ENCODE results near the gene RPL13A.
"Not testable (repeated sequence)": the region's sequence is repeated elsewhere in the genome, so short reads cannot be mapped to it uniquely, and the experiment has no call there.

The RPL13A gene

DNA sequence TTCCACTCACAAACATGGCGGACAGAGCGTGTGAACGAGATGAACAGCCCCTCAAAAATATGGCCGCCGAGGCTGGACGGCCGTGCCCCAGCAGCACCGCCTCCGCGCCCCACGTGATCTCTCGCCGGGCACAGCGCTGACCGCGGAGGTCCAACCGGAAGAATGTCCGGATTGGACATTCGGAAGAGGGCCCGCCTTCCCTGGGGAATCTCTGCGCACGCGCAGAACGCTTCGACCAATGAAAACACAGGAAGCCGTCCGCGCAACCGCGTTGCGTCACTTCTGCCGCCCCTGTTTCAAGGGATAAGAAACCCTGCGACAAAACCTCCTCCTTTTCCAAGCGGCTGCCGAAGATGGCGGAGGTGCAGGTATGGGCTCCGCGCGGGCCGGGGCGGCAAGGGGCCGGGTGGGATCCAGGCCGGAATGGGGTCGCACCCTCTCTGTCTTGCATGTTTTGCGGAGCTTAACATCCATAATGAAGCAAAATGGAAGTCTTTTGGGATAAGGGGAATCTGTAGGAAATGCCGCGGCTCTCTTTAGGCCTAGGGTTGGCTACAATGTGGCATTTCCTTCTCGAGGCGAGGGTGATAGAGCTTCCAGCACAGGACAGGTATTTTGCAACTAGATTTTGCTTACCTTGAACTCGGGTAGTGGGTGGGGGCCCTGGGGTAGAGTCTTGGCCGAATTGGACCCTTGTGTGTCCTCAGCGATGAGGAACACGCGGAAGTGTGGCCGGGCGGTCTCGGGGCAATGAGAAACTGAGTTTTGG, at the start of gene RPL13A:
RPL13A (plus strand) TSS at position 332 of the 769 bp plus-strand sequence; CDS start at position 354, 22 bp downstream.
- peak; percentile 96 for FAIRE-seq

DNA sequence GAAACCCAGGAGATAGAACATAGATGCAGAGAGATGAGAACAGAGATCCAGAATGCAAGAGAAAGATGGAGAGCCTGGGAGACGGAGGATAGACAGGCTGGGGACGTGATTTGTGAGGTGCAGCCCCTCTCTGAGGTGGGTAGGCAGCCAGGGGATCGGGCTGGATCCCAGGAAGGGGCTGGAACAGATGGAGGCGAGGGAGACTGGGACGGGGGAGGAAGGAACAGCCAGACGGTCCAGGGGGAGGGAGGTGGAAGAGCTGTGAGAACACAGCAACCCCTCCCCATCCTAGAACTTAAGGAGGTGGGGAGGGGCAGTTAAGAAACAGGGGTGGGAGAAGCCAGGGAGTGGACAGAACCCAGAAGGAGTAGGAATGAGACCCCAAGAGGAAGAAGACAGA, 49.1 kb upstream of the RPL13A start:
- no peak for FAIRE-seq

DNA sequence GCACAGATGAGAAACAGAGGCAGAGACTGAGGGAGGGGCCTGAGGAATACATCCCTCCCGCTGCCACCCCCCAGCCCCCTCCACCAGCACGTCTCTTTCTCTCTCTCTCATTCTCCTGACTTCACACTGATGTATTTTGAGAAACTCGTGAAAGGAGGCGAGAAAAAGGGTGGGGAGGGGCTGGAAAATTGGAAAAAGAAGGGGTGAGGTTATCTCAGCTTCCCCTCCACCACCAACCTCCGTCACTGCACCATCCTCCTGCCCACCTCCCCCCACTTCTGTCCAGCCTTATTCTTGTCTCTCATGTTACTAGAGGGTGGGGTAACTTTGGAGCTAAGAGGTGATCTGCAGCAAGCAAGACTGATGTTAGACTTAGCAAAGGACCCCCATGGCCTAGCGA, 47.6 kb upstream of the RPL13A start:
- FAIRE-seq = no peak

DNA sequence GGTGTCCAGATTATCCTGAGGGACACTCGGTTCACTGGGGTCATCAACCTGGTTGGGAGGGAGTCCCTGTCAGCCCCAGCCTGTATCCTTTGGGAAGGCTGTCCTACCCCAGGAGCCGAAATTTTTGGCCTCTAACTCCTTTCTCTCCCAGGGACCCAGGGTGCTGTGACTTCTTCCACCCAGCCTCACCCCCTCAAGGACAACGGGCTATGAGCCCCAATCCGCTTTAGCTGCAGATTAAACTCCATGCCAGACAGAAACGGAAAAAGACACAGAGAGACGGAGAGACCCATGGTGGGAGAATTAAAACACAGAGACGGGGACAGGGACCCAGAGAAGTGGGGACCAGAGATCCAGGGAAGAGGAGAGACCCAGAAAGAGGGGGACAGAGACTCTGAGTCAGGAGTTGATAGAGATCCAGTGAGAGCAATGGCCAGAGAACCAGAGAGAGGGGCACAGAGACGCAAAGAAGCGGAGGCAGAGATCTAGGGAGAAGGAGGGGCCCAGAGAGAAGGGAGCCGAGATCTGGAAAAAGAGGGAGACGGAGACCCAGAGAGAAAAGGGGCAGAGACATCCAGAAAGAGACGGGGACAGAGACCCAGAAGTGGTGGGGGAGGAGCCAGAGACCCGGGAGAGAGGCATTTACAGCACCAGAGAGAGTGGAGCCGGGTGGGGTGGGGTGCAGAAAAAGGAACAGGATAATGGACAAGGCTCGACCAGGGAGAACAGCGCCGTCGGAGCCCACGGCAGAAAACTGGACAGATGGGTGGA, 46.8 kb upstream of the RPL13A start:
- FAIRE-seq = no peak

DNA sequence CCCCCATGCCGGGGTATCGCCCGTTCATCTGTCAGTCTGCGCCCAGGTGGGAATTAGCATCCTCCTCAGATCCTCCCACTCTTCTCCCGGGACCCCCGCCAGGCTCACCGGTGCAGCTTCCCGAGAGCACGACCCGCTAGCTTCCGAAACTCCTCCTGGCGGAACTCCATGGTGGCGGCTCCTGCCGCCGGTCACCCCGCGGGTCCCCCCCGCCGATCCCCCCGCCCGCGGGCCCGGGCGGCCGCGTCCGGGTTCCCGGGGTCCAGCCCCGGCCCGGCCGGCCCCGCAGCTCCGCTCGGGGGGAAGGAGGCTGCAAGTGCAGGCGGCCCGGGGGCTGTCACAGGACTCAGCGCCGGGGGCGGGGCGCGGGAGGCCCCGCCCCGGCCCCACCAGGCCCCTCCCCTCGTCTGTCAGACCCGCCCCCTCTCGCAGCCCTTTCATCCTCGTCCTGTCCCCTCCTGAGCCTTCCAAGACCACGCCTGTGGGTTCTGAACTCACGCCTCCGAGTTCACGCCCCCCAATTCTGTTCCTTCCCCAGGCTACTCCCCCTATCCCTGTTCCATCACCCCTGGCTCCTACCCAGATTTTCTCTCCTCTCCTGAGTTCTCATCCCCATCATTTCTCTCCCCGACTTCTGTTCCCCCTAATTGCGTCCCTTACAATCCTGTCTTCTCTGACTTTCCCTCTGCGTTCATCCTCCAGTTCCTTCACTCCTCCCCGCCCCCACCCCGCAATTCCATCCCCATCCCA, 46.0 kb upstream of the RPL13A start, which contains the start of gene SLC17A7:
SLC17A7 (minus strand) TSS at position 318 of the 750 bp plus-strand sequence; CDS start at position 170, 148 bp downstream.
- peak; percentile 88 for FAIRE-seq

DNA sequence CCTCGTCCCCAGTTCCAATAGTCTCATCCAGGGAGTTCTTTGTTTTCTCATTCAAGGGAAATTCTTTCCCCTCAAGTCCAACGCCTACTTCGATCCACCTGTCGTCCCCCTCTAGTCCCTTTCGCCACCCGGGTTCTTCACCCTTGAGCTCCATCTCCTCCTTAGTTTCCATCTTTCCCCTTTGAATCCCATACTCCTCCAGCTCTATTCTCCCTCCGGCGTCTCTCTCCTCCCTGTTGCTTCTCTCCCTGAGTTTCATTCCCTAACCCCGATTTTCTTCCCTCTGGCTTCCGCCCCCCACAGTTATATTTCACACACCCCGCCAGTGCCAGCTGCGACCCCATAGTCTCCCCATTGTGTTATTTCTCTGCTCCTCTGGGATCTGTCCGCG, 45.5 kb upstream of the RPL13A start:
- FAIRE-seq = no peak

DNA sequence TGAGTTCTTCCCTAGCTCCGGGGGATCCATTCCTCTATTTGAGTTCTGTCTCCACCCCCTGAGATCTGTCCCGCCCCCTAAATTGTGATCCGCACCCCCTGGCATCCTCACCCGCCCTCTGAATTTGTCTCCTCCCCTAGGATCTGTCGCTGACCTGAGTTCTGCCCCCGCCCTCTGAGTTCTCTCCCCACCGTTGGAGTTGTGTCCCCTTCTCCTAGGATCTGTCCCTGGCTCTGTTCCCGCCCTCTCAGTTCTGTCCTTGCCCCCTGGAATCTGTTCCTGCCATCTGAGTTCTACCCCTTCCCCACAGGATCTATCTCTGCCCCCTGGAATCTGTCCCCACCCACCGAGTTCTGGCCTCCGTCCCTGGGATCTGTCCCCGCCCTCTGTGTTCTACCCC, 45.1 kb upstream of the RPL13A start:
- FAIRE-seq = no peak

DNA sequence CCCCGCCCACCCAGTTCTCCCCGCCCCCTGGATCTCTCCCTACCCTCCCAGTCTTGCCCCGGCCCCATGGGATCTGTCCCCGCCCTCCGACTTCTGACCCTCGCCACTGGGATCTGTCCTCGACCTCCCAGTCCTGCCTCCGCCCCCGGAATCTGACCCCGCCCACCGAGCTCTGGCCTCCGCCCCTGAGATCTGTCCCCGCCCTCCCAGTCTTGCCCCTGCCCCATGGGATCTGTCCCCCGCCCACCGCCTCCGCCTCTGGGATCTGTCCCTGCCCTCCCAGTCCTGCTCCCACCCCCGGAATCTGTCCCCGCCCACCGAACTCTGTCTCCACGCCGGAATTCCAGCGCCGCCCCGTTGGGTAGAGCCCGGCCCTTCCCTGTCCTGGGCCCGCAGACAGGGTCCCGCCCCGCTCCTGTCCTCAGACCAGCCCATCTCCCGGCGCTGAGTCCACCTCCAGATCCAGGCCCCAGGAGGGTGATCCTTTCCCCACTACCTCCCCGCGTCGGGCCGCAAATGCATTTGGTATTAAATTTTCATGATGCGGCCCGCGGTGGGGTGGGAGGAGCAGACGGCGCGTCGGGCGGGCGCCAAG, 44.5 kb upstream of the RPL13A start:
- peak; percentile 63 for FAIRE-seq

DNA sequence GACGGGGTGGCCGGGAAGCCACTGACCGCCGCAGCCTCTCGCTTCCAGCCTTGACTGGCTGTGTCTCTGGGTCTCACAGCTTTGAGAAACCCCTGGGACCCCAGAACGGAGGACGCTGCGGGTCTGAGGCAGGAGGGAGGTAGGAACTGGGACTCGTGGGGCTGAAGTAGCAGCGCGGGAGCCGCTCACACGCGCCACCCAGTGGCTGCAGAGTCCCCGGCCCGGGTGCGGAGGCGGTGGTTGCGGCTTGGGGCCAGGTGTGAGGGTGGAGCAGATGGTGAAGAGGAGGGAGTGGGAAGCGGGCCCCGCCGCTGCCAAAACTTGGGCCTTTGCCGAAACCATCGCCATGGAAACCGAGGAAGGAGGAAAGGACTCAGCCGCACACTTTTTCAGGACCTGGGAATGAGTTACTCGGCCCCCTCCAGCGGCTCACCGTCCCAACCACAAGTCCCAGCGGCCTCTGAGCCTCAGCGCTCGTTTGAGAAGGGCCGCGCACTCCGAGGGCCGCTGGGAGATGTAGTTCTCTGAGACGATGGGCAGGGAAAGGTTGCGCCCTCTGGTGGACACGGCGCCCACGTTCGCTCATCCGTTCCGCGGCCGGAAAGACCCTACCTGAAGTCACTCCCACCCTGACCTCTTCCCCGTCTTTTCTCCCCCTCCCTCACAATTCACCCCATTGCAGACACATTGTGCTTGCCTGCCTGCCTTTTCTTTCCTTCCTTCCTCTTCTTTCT, 43.9 kb upstream of the RPL13A start:
- FAIRE-seq = peak; percentile 78

DNA sequence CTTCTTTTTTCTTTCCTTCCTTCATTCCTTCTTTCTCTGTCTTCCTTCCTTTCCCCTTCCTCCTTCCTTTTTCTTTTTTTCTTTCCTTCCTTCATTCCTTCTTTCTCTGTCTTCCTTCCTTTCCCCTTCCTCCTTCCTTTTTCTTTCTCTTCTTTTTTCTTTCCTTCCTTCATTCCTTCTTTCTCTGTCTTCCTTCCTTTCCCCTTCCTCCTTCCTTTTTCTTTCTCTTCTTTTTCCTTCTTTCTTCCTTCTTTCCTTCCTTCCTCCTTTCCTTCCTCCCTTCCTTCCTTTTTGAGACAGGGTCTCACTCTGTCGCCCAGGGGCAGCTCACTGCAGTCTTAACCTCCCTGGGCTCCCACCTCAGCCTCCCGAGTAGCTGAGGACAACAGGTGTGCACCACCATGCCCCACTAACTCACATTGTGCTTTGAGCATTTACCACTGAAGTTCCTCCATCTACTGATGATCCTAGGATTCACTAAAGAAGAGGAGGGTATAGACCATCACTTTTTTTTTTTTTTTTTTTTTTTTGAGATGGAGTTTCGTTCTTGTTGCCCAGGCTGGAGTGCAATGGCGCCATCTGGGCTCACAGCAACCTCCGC, 43.2 kb upstream of the RPL13A start:
- FAIRE-seq = not testable (repeated sequence)

DNA sequence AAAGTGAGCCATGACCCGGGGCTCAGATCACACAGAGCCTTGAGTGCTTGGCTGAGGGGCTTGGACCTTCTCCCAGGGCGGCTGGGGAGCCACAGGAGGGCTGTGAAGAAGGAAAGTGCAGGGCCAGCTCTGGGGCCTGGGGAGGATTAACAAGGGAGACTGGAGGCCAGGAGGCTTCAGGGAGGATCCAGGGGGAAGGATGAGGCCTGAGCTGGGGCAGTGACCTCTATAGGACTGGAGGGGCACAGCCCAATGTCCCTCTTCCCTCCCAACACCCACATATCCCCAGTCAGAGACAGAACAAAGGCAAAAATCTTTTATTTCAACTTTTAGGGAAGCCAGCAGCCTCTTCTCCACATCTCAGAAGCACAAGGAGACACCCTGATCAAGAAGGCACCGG, 41.4 kb upstream of the RPL13A start:
- FAIRE-seq = no peak

DNA sequence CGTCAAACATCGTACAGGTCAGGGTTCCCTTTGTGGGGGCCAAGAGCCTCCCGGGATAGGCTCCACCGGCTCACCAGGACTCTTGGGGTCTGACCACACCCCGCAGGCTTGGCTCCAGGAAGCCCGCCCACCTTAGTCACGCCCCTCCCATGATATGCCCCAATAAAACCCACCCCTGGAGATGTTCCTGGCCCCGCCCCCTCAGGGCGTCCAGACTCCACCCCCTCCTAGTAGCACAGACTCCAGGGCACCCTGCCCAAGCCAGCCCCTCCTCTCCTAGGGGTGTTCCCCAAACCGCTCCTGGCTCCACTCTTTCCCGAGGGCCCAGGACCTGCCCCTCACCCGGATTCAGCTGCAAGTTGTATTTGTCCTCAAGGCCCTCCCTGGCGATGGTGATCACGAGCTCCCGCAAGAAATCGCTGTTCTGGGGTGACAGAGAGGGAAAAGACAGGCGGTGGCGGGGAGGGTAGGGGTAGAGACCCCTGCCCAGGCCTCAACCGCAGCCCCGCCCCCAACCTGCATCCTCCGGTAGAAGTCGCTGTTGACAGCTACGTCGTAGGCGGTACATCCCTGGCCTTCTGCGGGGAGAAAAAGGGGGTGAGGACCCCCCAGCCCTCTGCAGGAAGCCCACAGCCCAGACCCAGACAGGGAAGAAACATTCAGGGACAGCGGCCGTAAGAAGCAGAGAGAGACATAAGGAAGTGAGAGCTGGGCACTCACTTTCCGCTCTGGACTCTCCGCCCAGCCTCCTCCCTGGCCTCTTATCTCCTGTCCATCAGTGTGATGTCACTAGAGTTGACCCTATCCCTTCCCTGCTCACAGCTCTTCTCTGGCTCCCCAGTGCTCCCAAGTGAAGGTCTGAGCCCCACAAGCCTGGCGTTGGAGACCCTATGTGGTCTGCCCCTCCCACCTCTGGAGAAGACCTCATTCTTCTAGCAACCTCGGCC, 39.6 kb upstream of the RPL13A start:
- FAIRE-seq = no peak

DNA sequence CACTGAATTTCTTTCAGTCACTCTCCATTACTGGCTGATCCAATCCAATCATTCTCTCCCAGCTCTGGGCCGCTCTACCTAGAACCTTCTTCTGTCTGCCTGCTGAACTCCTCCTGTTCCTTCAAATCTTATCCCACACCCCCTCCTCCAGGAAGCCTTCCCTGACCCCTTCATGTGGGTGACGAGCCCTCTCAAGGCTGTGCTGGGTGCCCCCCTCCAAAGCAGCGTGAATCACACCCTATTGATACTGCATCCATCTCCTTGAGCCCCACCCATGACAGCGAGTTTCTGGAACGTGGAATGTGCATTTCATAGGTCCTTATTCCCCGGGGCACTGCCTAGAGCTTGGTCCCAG, 39.0 kb upstream of the RPL13A start:
- FAIRE-seq = no peak

DNA sequence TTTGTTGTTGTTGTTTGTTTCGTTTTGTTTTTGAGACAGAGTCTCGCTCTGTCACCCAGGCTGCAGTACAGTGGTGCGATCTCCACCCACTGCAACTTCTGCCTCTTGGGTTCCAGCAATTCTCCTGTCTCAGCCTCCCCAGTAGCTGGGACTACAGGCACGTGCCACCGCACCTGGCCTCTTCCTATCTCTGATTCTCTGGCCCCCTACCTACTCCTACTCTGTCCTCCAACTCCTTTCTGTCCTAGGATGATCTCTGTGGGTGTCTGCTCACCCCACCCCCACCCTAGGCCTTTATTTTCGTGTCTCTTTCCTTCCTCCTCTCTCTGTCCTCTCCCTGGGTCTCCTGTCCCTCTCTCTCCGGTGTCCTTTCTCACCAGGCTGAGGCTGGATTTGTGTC, 37.0 kb upstream of the RPL13A start:
- no peak for FAIRE-seq

DNA sequence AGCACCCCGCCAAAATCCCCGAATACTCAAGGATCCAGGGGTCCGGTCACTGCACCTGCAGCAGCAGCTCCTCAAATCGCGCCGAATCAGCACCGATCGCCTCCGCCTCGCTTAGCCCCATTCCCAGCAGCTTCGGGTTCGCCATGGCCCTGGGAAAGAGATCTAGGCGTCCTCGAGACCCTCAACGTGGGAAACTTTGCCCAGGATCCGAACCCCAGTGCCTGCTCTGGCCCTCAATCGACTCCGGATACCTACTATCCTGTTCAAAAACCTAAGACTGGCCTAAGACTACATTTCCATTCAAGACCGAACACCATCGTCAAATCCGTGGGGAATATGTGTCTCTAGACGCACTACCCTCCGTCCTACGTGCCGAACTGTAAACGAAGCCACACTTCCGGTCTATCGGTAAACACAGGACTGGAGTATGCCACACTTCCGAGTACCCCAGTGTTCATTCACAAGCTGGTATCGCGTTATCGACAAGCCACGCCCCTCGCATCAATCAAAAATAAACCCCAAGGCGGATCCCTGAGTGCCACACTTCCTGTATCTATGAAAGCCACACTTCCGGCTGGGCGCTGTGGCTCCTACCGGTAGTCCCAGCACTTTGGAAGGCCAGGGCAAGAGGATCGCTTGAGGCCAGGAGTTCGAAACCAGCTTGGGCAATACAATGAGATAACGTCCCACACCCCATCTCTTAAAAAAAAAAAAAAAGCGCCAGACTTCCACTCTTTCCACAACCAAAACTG, 35.8 kb upstream of the RPL13A start, which contains the start of gene PIH1D1:
PIH1D1 (minus strand) TSS at position 385 of the 752 bp plus-strand sequence; CDS start at position 145, 240 bp downstream.
- FAIRE-seq = peak; percentile 93

DNA sequence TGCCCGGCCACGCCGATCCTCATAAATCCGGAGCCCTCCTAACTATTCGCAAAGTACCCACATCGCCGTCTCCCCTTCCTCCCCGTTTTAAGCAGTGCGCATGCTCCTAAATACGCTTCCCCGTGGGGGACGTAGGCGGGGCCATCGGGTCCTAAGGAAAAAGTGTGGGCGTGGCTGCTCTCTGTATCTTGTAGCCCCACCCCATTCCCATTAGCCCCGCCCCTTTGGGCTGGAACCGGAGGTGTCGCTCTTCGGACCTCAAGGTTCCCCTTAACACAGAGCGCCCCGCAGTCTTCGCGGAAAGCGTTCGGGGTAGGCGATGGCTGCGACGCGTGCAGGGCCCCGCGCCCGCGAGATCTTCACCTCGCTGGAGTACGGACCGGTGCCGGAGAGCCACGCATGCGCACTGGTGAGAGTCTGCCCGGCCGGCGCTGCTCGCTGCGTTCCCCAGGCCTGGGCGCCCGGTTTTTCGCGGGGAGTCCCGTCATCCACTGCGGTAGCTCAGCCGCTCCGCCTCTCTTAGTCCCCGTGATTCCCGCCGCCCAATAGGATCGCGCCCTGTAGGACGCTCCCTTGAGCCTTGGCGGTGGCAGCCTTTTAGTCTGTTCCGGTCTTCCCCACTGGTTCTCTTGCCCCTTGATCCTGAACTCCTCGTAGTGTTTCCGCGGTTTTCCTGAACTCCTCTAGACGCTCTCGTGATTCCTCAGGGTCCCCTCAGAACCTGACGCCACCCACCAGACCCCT, 34.2 kb upstream of the RPL13A start, which contains the start of gene ALDH16A1:
ALDH16A1 (plus strand) TSS at position 213 of the 744 bp plus-strand sequence; CDS start at position 320, 107 bp downstream.
- peak; percentile 94 for FAIRE-seq

DNA sequence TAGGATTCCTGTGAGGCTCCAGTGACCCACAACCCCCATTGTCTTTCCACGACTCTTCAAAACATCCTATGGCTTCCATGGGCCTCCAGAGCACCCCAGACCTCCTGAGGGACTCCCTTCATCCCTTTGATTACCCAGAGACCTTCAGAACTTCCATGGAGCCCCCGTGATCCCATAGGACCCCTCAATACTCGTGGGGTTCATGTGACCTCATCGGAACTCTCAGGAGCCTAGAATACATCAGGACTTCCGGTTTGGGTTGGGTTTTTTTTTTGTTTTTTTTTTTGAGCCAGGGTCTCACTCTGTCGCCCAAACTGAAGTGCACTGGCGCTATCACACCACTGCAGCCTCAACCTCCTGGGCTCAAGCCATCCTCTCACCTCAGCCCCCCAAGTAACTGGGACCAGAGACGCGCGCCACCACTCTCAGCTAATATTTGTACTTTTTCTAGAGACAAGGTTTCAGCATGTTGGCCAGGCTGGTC, 33.6 kb upstream of the RPL13A start:
- FAIRE-seq = no peak

DNA sequence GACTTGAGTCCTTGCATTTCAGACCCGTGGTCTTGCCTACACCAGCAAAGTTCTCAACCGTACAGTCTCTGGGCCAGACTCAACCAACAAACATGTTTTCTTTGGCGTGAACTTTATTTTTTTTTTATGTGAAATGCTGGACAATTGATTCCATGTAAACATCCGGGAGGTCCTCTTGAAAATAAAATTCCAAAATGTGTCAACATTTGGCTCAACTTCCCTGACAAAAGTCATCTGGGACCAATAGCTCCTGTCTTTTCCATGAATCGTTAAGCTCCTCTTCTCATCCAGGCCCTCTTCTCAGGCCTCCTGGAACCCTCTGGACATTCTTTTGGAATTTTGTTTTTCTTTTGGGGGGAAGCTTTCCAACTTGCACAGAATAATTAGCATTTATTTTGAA, 31.6 kb upstream of the RPL13A start:
- no peak for FAIRE-seq

DNA sequence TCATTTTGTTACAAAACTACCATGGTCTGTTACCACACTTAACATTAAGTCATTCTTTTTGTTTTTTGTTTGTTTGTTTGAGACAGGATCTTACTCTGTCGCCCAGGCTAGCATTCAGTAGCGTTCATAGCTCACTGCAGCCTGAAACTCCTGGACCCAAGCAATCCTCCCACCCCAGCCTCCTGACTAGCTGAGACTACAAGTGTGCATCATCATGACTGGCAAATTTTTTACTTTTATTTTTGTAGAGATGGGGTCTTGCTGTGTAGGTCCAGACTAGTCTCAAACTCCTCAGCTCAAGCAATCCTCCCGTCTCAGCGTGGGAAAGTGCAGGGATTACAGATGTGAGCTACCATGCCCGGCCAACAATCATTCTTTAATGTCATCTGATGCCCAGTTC, 31.1 kb upstream of the RPL13A start:
- FAIRE-seq = no peak
